Fibroblast of skin of left quadriceps (primary cell): ENCODE measurements around the gene C1orf87.
A peak's percentile ranks its signal among the peaks of the same experiment; 100 is the strongest.

Experiments
- DNase-seq, 2 experiments: peaks; one replicate each; pipeline ENCODE4 v3.0.0-alpha.2; 2013; ENCODE audit warnings: low read depth in 2 of 2

The C1orf87 gene

GRCh38 chr1:60073605-60074278 lies at the start of gene C1orf87:
TSS of gene C1orf87 (minus strand) at chr1:60073770. CDS start at chr1:60072643, 1,127 bp downstream.
- DNase-seq = no peak

GRCh38 chr1:60118085-60118484 lies 44.5 kb upstream of the C1orf87 start:
- peak; percentile 79 to 80 for DNase-seq

GRCh38 chr1:60114745-60115318 lies 41.3 kb upstream of the C1orf87 start:
- DNase-seq = no peak

GRCh38 chr1:60113596-60113995 lies 40.0 kb upstream of the C1orf87 start:
- no peak for DNase-seq

- no peak for DNase-seq
Observed at GRCh38 chr1:60113028-60113427, 39.5 kb upstream of the C1orf87 start.

- no peak for DNase-seq
Observed at GRCh38 chr1:60111716-60112115, 38.1 kb upstream of the C1orf87 start.

- no peak for DNase-seq
Observed at GRCh38 chr1:60111118-60111517, 37.5 kb upstream of the C1orf87 start.

- DNase-seq = no peak
Observed at GRCh38 chr1:60108196-60108595, 34.6 kb upstream of the C1orf87 start.

GRCh38 chr1:60103186-60103585 lies 29.6 kb upstream of the C1orf87 start:
- no peak for DNase-seq

GRCh38 chr1:60102267-60103061 lies 28.9 kb upstream of the C1orf87 start:
- no peak for DNase-seq

- no peak for DNase-seq
Observed at GRCh38 chr1:60101516-60101915, 27.9 kb upstream of the C1orf87 start.

- DNase-seq = no peak
Observed at GRCh38 chr1:60091195-60091715, 17.7 kb upstream of the C1orf87 start.

GRCh38 chr1:60090655-60091054 lies 17.1 kb upstream of the C1orf87 start:
- DNase-seq = no peak

GRCh38 chr1:60088620-60089155 lies 15.1 kb upstream of the C1orf87 start:
- DNase-seq = no peak

- no peak for DNase-seq
Observed at GRCh38 chr1:60087681-60088080, 14.1 kb upstream of the C1orf87 start.

GRCh38 chr1:60078182-60078581 lies 4.6 kb upstream of the C1orf87 start:
- DNase-seq = peak; percentile 46 to 52

- no peak for DNase-seq
Observed at GRCh38 chr1:60071296-60071695, 2.3 kb downstream of the C1orf87 start.

- DNase-seq = no peak
Observed at GRCh38 chr1:60069691-60070090, 3.9 kb downstream of the C1orf87 start.

- DNase-seq = peak; percentile 77 to 81
Observed at GRCh38 chr1:60068393-60069045, 5.1 kb downstream of the C1orf87 start.

- DNase-seq = peak; percentile 54 to 62
Observed at GRCh38 chr1:60066001-60066400, 7.6 kb downstream of the C1orf87 start.

GRCh38 chr1:60065199-60065598 lies 8.4 kb downstream of the C1orf87 start:
- no peak for DNase-seq

- no peak for DNase-seq
Observed at GRCh38 chr1:60063561-60063960, 10.0 kb downstream of the C1orf87 start.
